Suprapubic skin (tissue), 4 donors: ENCODE results near the gene DIP2C.

ENCODE experiments used
- EP300 ChIP-seq: sonication (generic); formaldehyde crosslinking; IDR thresholded peaks from one replicate; pipeline ENCODE4 v1.6.1; 2017; ENCODE audit warnings: antibody characterized with exemption
- POLR2A ChIP-seq, 2 donors: fragments of 450-650 bp; IDR thresholded peaks; one replicate each; pipeline ENCODE4 v1.6.1; 2017; ENCODE audit warnings: antibody characterized with exemption in 2 of 2, mild to moderate bottlenecking in 2 of 2, moderate library complexity in 2 of 2
- POLR2AphosphoS5 ChIP-seq, 3 donors: sonication (generic); formaldehyde crosslinking; IDR thresholded peaks; one replicate each; pipeline ENCODE4 v1.6.1; 2017; ENCODE audit warnings: antibody characterized with exemption in 3 of 3
- TF ChIP-seq, protein P1 (sequence below), 2 donors: fragments of 200-600 bp in 1 of 2; fragments of 450-650 bp in 1 of 2; sonication (generic) in 1 of 2; IDR thresholded peaks; one replicate each; pipeline ENCODE4 v1.5.1; 2016 to 2019; ENCODE audit warnings: antibody characterized with exemption in 2 of 2, mild to moderate bottlenecking in 1 of 2, moderate library complexity in 1 of 2

GRCh38 chr10:343231-344220, 345.9 kb downstream of the DIP2C start:
- TF ChIP-seq, protein P1, sequence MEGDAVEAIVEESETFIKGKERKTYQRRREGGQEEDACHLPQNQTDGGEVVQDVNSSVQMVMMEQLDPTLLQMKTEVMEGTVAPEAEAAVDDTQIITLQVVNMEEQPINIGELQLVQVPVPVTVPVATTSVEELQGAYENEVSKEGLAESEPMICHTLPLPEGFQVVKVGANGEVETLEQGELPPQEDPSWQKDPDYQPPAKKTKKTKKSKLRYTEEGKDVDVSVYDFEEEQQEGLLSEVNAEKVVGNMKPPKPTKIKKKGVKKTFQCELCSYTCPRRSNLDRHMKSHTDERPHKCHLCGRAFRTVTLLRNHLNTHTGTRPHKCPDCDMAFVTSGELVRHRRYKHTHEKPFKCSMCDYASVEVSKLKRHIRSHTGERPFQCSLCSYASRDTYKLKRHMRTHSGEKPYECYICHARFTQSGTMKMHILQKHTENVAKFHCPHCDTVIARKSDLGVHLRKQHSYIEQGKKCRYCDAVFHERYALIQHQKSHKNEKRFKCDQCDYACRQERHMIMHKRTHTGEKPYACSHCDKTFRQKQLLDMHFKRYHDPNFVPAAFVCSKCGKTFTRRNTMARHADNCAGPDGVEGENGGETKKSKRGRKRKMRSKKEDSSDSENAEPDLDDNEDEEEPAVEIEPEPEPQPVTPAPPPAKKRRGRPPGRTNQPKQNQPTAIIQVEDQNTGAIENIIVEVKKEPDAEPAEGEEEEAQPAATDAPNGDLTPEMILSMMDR (IDR thresholded peaks at IDR 0.05) = no peak
- TF ChIP-seq POLR2AphosphoS5 (IDR thresholded peaks at IDR 0.05) (no peak), POLR2A (IDR thresholded peaks at IDR 0.05) (no peak), EP300 (no peak)
